WTC11 (cell line): ENCODE measurements around the gene GPR157. TPM values are rescaled to one million over a fixed set of nuclear protein-coding genes. Genes with fewer than 3 reads are reported as not detected.

Source experiments
- ATAC-seq: fragments of 200-7000 bp; cut with Tn5 transposase; 2 replicates; pipeline ENCODE4 v1.10.0; 2021; ENCODE audit warnings: mild to moderate bottlenecking, moderate library complexity
- CTCF ChIA-PET: fragments of 300-600 bp; sonication (Branson Sonifier 250); formaldehyde crosslinking; loops from one replicate; lab custom pipeline; 2021; ENCODE audit warnings: antibody characterized with exemption; lab: Charles Lee
- POLR2A ChIA-PET: fragments of 350-600 bp; sonication (Branson Sonifier 250); formaldehyde crosslinking; loops from one replicate; lab custom pipeline; 2021; ENCODE audit warnings: antibody characterized with exemption; lab: Charles Lee
- DNase-seq: peaks from one replicate; pipeline ENCODE4 v3.0.0; 2021; ENCODE audit warnings: low spot score
- H3K27ac Mint-ChIP-seq: 2 replicates; pipeline ENCODE4 v1.8.0; 2021; ENCODE audit warnings: mixed read lengths
- H3K27me3 Mint-ChIP-seq: 2 replicates; pipeline ENCODE4 v1.8.0; 2021; ENCODE audit warnings: low read depth, mild to moderate bottlenecking, moderate library complexity, mixed read lengths
- H3K36me3 Mint-ChIP-seq: 2 replicates; pipeline ENCODE4 v1.8.0; 2021; ENCODE audit warnings: mixed read lengths
- H3K4me1 Mint-ChIP-seq: 2 replicates; pipeline ENCODE4 v1.8.0; 2022; ENCODE audit warnings: mixed read lengths
- H3K4me3 Mint-ChIP-seq: 2 replicates; pipeline ENCODE4 v1.8.0; 2021; ENCODE audit warnings: mild to moderate bottlenecking, moderate library complexity, mixed read lengths
- H3K9me3 Mint-ChIP-seq: 2 replicates; pipeline ENCODE4 v1.8.0; 2021; ENCODE audit warnings: mixed read lengths
- CREB1 ChIP-seq: sonication (generic); formaldehyde crosslinking; IDR thresholded peaks from 2 replicates; pipeline ENCODE4 v1.8.0; 2023; ENCODE audit warnings: mild to moderate bottlenecking, missing genetic modification reagents
- ELF4 ChIP-seq: sonication (generic); formaldehyde crosslinking; IDR thresholded peaks from 2 replicates; pipeline ENCODE4 v1.8.1; 2022; ENCODE audit warnings: low read depth, mild to moderate bottlenecking, moderate library complexity, missing genetic modification reagents
- EMX1 ChIP-seq: fragments of 250-450 bp; sonication (Bioruptor Pico); IDR thresholded peaks from 2 replicates; pipeline ENCODE4 v1.8.0; 2021; ENCODE audit warnings: mild to moderate bottlenecking
- ESRRA ChIP-seq: sonication (generic); formaldehyde crosslinking; IDR thresholded peaks from 2 replicates; pipeline ENCODE4 v1.8.1; 2022; ENCODE audit warnings: mild to moderate bottlenecking, missing genetic modification reagents, borderline replicate concordance
- GABPB1 ChIP-seq: sonication (generic); formaldehyde crosslinking; IDR thresholded peaks from 2 replicates; pipeline ENCODE4 v1.8.1; 2023; ENCODE audit warnings: mild to moderate bottlenecking, missing genetic modification reagents
- GTF2I ChIP-seq: fragments of 250-450 bp; sonication (Bioruptor Pico); conservative IDR thresholded peaks from 2 replicates; pipeline ENCODE4 v1.4.0; 2021; ENCODE audit warnings: mild to moderate bottlenecking
- MXD4 ChIP-seq: fragments of 250-450 bp; sonication (Bioruptor Pico); IDR thresholded peaks from 2 replicates; pipeline ENCODE4 v1.8.0; 2021; ENCODE audit warnings: mild to moderate bottlenecking, moderate library complexity, borderline replicate concordance
- NFATC4 ChIP-seq: fragments of 250-450 bp; sonication (Bioruptor Pico); IDR thresholded peaks from 2 replicates; pipeline ENCODE4 v1.9.0; 2021; ENCODE audit warnings: mild to moderate bottlenecking
- NR1H2 ChIP-seq: sonication (generic); formaldehyde crosslinking; IDR thresholded peaks from 2 replicates; pipeline ENCODE4 v1.9.0; 2021; ENCODE audit warnings: mild to moderate bottlenecking, moderate library complexity, missing genetic modification reagents
- NR2C2 ChIP-seq: sonication (generic); formaldehyde crosslinking; IDR thresholded peaks from 2 replicates; pipeline ENCODE4 v1.8.0; 2022; ENCODE audit warnings: mild to moderate bottlenecking, missing genetic modification reagents
- OVOL2 ChIP-seq: fragments of 250-450 bp; sonication (Bioruptor Pico); IDR thresholded peaks from 2 replicates; pipeline ENCODE4 v1.9.0; 2021; ENCODE audit warnings: mild to moderate bottlenecking, borderline replicate concordance
- RORB ChIP-seq: fragments of 250-450 bp; sonication (Bioruptor Pico); IDR thresholded peaks from 2 replicates; pipeline ENCODE4 v1.9.0; 2021; ENCODE audit warnings: mild to moderate bottlenecking
- TCF7 ChIP-seq: sonication (generic); formaldehyde crosslinking; IDR thresholded peaks from 2 replicates; pipeline ENCODE4 v1.8.0; 2022; ENCODE audit warnings: mild to moderate bottlenecking, low read depth, missing genetic modification reagents, moderate library complexity
- ZBTB21 ChIP-seq: sonication (generic); formaldehyde crosslinking; IDR thresholded peaks from 2 replicates; pipeline ENCODE4 v1.8.1; 2023; ENCODE audit warnings: mild to moderate bottlenecking, missing genetic modification reagents, borderline replicate concordance
- ZMAT4 ChIP-seq: fragments of 250-450 bp; sonication (Bioruptor Pico); IDR thresholded peaks from 2 replicates; pipeline ENCODE4 v1.9.0; 2021; ENCODE audit warnings: mild to moderate bottlenecking
- ZNF232 ChIP-seq: sonication (generic); formaldehyde crosslinking; IDR thresholded peaks from 2 replicates; pipeline ENCODE4 v1.8.0; 2022; ENCODE audit warnings: mild to moderate bottlenecking, missing genetic modification reagents
- ZNF263 ChIP-seq: sonication (generic); formaldehyde crosslinking; IDR thresholded peaks from 2 replicates; pipeline ENCODE4 v1.8.1; 2022; ENCODE audit warnings: low read depth, mild to moderate bottlenecking, moderate library complexity, missing genetic modification reagents
- ZNF423 ChIP-seq: fragments of 250-450 bp; sonication (Bioruptor Pico); IDR thresholded peaks from 2 replicates; pipeline ENCODE4 v2.1.2; 2022; ENCODE audit warnings: mild to moderate bottlenecking, moderate library complexity
- total RNA-seq: library from RNA; stranded (reverse); gene quantifications from 3 replicates; pipeline ENCODE4 v1.2.3, GENCODE V29; 2021
- TF ChIP-seq, protein P1 (sequence below): sonication (generic); formaldehyde crosslinking; IDR thresholded peaks from 2 replicates; pipeline ENCODE4 v1.8.1; 2023; ENCODE audit warnings: mild to moderate bottlenecking, missing genetic modification reagents, borderline replicate concordance
- TF ChIP-seq, protein P2 (sequence below): sonication (generic); formaldehyde crosslinking; conservative IDR thresholded peaks from 2 replicates; pipeline ENCODE4 v1.8.1; 2022; ENCODE audit warnings: mild to moderate bottlenecking, missing genetic modification reagents
- TF ChIP-seq, protein P3 (sequence below): sonication (generic); formaldehyde crosslinking; IDR thresholded peaks from 2 replicates; pipeline ENCODE4 v1.8.1; 2023; ENCODE audit warnings: mild to moderate bottlenecking, missing genetic modification reagents
- TF ChIP-seq, protein P4 (sequence below): sonication (generic); formaldehyde crosslinking; conservative IDR thresholded peaks from 2 replicates; pipeline ENCODE4 v1.8.1; 2023; ENCODE audit warnings: mild to moderate bottlenecking, low read depth, missing genetic modification reagents, moderate library complexity

Gene GPR157
- total RNA-seq, 1 experiment from 2014 or later, result 6.0 TPM

DNA sequence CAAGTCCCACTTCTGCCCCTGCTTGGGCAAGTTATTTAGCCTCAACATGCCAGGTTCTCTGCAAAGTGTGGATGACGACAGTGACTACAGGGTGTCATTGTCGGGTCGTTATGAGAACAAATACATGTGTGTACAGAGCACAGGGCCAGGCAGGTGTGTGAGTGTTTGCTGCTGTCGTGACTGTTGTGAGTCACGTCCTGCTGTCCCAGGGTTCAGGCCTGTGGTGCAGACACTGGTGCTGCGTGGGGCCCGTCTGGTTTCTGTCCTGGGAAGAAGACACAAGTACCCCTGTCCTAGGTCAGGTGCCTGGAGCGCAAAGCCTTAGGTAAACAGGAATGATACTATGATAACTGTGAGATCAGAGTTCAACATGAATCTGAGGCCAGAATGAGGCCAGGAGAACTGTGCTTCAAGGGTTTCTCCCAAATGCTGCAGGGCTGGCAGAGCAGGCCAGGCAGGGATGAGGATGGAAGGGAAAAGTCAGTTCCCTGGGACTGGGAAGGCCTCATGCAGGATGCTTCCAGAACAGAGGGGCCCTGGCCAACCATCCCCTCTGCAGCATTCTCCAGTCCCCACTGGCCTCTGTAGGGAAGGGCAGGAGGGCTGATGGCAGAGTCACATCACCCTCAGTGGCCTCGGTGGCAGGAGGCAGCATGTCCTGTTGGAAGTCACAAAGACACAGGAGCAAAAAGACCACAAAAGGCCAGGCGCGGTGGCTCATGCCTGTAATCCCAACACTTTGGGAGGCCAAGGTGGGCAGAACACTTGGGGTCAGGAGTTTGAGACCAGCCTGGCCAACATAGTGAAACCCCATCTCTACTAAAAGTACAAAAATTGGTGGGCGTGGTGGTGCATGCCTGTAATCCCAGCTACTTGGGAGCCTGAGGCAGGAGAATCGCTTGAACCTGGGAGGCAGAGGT, 15.7 kb downstream of the GPR157 start:
- Mint-ChIP-seq H3K36me3 (peaks cover 1% of the 10 kb centered on the region; the same call in 1 of the 2 replicates), H3K4me1 (no peaks in the 10 kb centered on the region), H3K27ac (peak overlapping the region; percentile 78; the same call in 1 of the 2 replicates), H3K27me3 (no peaks in the 10 kb centered on the region), H3K4me3 (no peak overlapping the region), H3K9me3 (no peaks in the 10 kb centered on the region)
- no peak for DNase-seq
- CTCF ChIA-PET, result interaction anchor here (0.9 to 3.2 kb wide), 4 partner anchors 29 to 137 kb away, joined by 3 to 10 read pairs (median 4); partner anchors contain the start of gene H6PD
- POLR2A ChIA-PET, result no interaction called here
- ATAC-seq, result no peak
- no peak for TF ChIP-seq NFATC4 (CRISPR knock-in tag)
- TF ChIP-seq, protein P1, sequence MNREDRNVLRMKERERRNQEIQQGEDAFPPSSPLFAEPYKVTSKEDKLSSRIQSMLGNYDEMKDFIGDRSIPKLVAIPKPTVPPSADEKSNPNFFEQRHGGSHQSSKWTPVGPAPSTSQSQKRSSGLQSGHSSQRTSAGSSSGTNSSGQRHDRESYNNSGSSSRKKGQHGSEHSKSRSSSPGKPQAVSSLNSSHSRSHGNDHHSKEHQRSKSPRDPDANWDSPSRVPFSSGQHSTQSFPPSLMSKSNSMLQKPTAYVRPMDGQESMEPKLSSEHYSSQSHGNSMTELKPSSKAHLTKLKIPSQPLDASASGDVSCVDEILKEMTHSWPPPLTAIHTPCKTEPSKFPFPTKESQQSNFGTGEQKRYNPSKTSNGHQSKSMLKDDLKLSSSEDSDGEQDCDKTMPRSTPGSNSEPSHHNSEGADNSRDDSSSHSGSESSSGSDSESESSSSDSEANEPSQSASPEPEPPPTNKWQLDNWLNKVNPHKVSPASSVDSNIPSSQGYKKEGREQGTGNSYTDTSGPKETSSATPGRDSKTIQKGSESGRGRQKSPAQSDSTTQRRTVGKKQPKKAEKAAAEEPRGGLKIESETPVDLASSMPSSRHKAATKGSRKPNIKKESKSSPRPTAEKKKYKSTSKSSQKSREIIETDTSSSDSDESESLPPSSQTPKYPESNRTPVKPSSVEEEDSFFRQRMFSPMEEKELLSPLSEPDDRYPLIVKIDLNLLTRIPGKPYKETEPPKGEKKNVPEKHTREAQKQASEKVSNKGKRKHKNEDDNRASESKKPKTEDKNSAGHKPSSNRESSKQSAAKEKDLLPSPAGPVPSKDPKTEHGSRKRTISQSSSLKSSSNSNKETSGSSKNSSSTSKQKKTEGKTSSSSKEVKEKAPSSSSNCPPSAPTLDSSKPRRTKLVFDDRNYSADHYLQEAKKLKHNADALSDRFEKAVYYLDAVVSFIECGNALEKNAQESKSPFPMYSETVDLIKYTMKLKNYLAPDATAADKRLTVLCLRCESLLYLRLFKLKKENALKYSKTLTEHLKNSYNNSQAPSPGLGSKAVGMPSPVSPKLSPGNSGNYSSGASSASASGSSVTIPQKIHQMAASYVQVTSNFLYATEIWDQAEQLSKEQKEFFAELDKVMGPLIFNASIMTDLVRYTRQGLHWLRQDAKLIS (CRISPR knock-in tag), result no peak
- TF ChIP-seq GTF2I (CRISPR knock-in tag), result no peak
- TF ChIP-seq NR1H2 (CRISPR knock-in tag), result no peak
- TF ChIP-seq ZNF232, result no peak
- TF ChIP-seq ZBTB21 (CRISPR knock-in tag), result no peak
- TF ChIP-seq ZMAT4 (CRISPR knock-in tag), result no peak
- TF ChIP-seq TCF7 (CRISPR knock-in tag), result no peak
- TF ChIP-seq OVOL2 (CRISPR knock-in tag), result no peak
- no peak for TF ChIP-seq ZNF423
- TF ChIP-seq GABPB1 (CRISPR knock-in tag), result no peak

DNA sequence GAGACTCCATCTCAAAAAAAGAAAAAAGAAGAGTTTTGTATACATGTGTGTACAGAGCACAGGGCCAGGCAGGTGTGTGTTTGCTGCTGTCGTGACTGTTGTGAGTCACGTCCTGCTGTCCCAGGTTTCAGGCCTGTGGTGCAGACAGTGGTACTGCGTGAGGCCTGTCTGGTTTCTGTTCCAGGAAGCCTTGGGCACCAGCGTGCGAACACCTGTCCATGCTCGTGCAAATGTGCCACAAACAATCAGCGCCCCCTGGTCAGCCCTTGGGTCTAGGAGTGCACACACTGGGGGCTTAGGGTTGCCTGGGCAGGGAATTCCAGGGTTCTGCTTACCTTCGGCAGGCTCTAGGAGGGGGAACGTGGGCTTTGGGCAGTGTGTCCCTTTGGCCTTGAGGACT, 16.9 kb downstream of the GPR157 start:
- ATAC-seq, result no peak
- CTCF ChIA-PET, result interaction anchor here (0.6 to 2.6 kb wide), 7 partner anchors 10 to 138 kb away, joined by 3 to 31 read pairs (median 17); partner anchors contain the start of gene H6PD
- POLR2A ChIA-PET, result no interaction called here
- no peaks in the 10 kb centered on the region for H3K27me3 Mint-ChIP-seq
- H3K4me3 Mint-ChIP-seq, result no peak overlapping the region
- H3K9me3 Mint-ChIP-seq, result no peaks in the 10 kb centered on the region
- H3K4me1 Mint-ChIP-seq, result no peaks in the 10 kb centered on the region
- peaks cover 2% of the 10 kb centered on the region; the same call in 1 of the 2 replicates for H3K36me3 Mint-ChIP-seq
- TF ChIP-seq ESRRA (CRISPR knock-in tag), result no peak
- no peak for TF ChIP-seq CREB1 (CRISPR knock-in tag)
- TF ChIP-seq, protein P2, sequence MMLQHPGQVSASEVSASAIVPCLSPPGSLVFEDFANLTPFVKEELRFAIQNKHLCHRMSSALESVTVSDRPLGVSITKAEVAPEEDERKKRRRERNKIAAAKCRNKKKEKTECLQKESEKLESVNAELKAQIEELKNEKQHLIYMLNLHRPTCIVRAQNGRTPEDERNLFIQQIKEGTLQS (CRISPR knock-in tag), result no peak
- TF ChIP-seq EMX1 (CRISPR knock-in tag), result no peak
- TF ChIP-seq MXD4 (CRISPR knock-in tag), result no peak
- TF ChIP-seq, all 79 proteins: peak for 0
- H3K27ac Mint-ChIP-seq, result no peak overlapping the region
- no peak for DNase-seq

GRCh38 chr1:9111357-9111691, 17.6 kb downstream of the GPR157 start:
- Mint-ChIP-seq H3K4me3 (no peak overlapping the region), H3K4me1 (no peaks in the 10 kb centered on the region), H3K27ac (no peak overlapping the region), H3K9me3 (no peaks in the 10 kb centered on the region)
- no peak for DNase-seq
- no peak for ATAC-seq
- CTCF ChIA-PET, result interaction anchor here (0.6 to 2.6 kb wide), 33 partner anchors 9 to 379 kb away, joined by 3 to 31 read pairs (median 5); partner anchors contain the start of gene H6PD
- TF ChIP-seq, protein P3, sequence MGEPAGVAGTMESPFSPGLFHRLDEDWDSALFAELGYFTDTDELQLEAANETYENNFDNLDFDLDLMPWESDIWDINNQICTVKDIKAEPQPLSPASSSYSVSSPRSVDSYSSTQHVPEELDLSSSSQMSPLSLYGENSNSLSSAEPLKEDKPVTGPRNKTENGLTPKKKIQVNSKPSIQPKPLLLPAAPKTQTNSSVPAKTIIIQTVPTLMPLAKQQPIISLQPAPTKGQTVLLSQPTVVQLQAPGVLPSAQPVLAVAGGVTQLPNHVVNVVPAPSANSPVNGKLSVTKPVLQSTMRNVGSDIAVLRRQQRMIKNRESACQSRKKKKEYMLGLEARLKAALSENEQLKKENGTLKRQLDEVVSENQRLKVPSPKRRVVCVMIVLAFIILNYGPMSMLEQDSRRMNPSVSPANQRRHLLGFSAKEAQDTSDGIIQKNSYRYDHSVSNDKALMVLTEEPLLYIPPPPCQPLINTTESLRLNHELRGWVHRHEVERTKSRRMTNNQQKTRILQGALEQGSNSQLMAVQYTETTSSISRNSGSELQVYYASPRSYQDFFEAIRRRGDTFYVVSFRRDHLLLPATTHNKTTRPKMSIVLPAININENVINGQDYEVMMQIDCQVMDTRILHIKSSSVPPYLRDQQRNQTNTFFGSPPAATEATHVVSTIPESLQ (CRISPR knock-in tag), result no peak
- TF ChIP-seq, protein P4, sequence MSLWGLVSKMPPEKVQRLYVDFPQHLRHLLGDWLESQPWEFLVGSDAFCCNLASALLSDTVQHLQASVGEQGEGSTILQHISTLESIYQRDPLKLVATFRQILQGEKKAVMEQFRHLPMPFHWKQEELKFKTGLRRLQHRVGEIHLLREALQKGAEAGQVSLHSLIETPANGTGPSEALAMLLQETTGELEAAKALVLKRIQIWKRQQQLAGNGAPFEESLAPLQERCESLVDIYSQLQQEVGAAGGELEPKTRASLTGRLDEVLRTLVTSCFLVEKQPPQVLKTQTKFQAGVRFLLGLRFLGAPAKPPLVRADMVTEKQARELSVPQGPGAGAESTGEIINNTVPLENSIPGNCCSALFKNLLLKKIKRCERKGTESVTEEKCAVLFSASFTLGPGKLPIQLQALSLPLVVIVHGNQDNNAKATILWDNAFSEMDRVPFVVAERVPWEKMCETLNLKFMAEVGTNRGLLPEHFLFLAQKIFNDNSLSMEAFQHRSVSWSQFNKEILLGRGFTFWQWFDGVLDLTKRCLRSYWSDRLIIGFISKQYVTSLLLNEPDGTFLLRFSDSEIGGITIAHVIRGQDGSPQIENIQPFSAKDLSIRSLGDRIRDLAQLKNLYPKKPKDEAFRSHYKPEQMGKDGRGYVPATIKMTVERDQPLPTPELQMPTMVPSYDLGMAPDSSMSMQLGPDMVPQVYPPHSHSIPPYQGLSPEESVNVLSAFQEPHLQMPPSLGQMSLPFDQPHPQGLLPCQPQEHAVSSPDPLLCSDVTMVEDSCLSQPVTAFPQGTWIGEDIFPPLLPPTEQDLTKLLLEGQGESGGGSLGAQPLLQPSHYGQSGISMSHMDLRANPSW (CRISPR knock-in tag), result no peak
- no peak for TF ChIP-seq ZNF263 (CRISPR knock-in tag)
- TF ChIP-seq NR2C2, result no peak
- no peak for TF ChIP-seq ELF4 (CRISPR knock-in tag)
- no peak for TF ChIP-seq RORB (CRISPR knock-in tag)
- no peak for TF ChIP-seq ZNF232
- TF ChIP-seq, all 79 proteins: peak for 0
- H3K27me3 Mint-ChIP-seq, result no peaks in the 10 kb centered on the region
- POLR2A ChIA-PET, result no interaction called here
- peaks cover 2% of the 10 kb centered on the region; the same call in 1 of the 2 replicates for H3K36me3 Mint-ChIP-seq
